Measurements from ENCODE around the gene RNF180.

- TF ChIP-seq CTCF (IDR thresholded peaks at IDR 0.05) = no peak
- TF ChIP-seq POLR2A (IDR thresholded peaks at IDR 0.05) = no peak
Measured at GRCh38 chr5:64209353-64209752, 43.7 kb downstream of the RNF180 start.
